Keratinocyte (primary cell): ENCODE measurements around the gene NRP2. TPM values are rescaled to one million over a fixed set of nuclear protein-coding genes. Genes with fewer than 3 reads are reported as not detected.

Source experiments
- DNase-seq: peaks from one replicate; pipeline ENCODE4 v3.0.0-alpha.2; 2011; ENCODE audit warnings: low read depth, missing footprints, low spot score
- FAIRE-seq: peaks from 2 replicates; lab custom pipeline; 2011; peaks lifted over from hg19 to GRCh38; lab: Jason Lieb, UNC
- H2AFZ ChIP-seq: 2 replicates; pipeline ENCODE4 v1.6.0; 2012; ENCODE audit warnings: low read length, control low read depth, inconsistent platforms; ENCODE audit not compliant: control insufficient read depth
- H3K27ac ChIP-seq: 2 replicates; pipeline ENCODE4 v1.5.1; 2011; ENCODE audit warnings: low read length; ENCODE audit not compliant: control insufficient read depth, insufficient read depth
- H3K27me3 ChIP-seq: 3 replicates; pipeline ENCODE4 v1.6.0; 2011; ENCODE audit warnings: low read length; ENCODE audit not compliant: control insufficient read depth, insufficient read depth; ENCODE audit errors: extremely low read depth
- H3K36me3 ChIP-seq, 2 experiments: 2 replicates in 1 of 2; 3 replicates in 1 of 2; pipeline ENCODE4 v1.5.1; 2011; ENCODE audit warnings: low read length in 2 of 2, mild to moderate bottlenecking in 1 of 2; ENCODE audit not compliant: control insufficient read depth in 2 of 2, insufficient read depth in 2 of 2; ENCODE audit errors: extremely low read depth in 1 of 2
- H3K4me1 ChIP-seq: 3 replicates; pipeline ENCODE4 v1.5.1; 2011; ENCODE audit warnings: low read length; ENCODE audit not compliant: control insufficient read depth, insufficient read depth; ENCODE audit errors: extremely low read depth
- H3K4me2 ChIP-seq: 3 replicates; pipeline ENCODE4 v1.6.0; 2011; ENCODE audit warnings: low read depth, low read length; ENCODE audit not compliant: control insufficient read depth, insufficient read depth; ENCODE audit errors: extremely low read depth
- H3K4me3 ChIP-seq, 3 experiments: fragments of 200-600 bp in 1 of 3; sonication (generic) in 1 of 3; 2 replicates in 2 of 3; 3 replicates in 1 of 3; pipeline ENCODE4 v1.5.1; 2011 to 2016; ENCODE audit warnings: low read length in 3 of 3, mild to moderate bottlenecking in 3 of 3, control low read depth in 2 of 3, inconsistent platforms in 1 of 3, low read depth in 1 of 3, mixed read lengths in 1 of 3, mixed run types in 1 of 3, moderate library complexity in 1 of 3; ENCODE audit not compliant: control insufficient read depth in 2 of 3, insufficient read depth in 2 of 3; ENCODE audit errors: extremely low read depth in 1 of 3
- H3K79me2 ChIP-seq: 2 replicates; pipeline ENCODE4 v1.6.0; 2012; ENCODE audit warnings: low read length; ENCODE audit not compliant: control insufficient read depth, insufficient read depth
- H3K9ac ChIP-seq: 3 replicates; pipeline ENCODE4 v1.6.0; 2011; ENCODE audit warnings: low read length; ENCODE audit not compliant: control insufficient read depth, insufficient read depth; ENCODE audit errors: extremely low read depth
- H3K9me1 ChIP-seq: 3 replicates; pipeline ENCODE4 v1.6.0; 2011; ENCODE audit warnings: low read length; ENCODE audit not compliant: control insufficient read depth, insufficient read depth; ENCODE audit errors: extremely low read depth
- H3K9me3 ChIP-seq: 2 replicates; pipeline ENCODE4 v1.5.1; 2012; ENCODE audit warnings: low read depth, low read length; ENCODE audit not compliant: control insufficient read depth
- H4K20me1 ChIP-seq: 3 replicates; pipeline ENCODE4 v1.6.0; 2011; ENCODE audit warnings: low read length; ENCODE audit not compliant: control insufficient read depth, insufficient read depth; ENCODE audit errors: extremely low read depth
- CTCF ChIP-seq, 3 experiments: IDR thresholded peaks in 1 of 3; conservative IDR thresholded peaks in 1 of 3; optimal IDR thresholded peaks in 1 of 3; 2 replicates in 2 of 3; 3 replicates in 1 of 3; pipeline versions ENCODE3 to v1.5.1; 2011; ENCODE audit warnings: low read length in 3 of 3, mild to moderate bottlenecking in 3 of 3, moderate library complexity in 2 of 3, control low read depth in 1 of 3, inconsistent platforms in 1 of 3; ENCODE audit not compliant: insufficient read depth in 2 of 3; ENCODE audit errors: extremely low read depth in 1 of 3
- EZH2 ChIP-seq: IDR thresholded peaks from one replicate; pipeline ENCODE4 v1.6.1; 2012; ENCODE audit warnings: inconsistent platforms, mild to moderate bottlenecking, low read length, moderate library complexity
- dilution Hi-C: fragments of 300-500 bp; cut with MboI; formaldehyde crosslinking; loops from one replicate; pipeline ENCODE4 v1.7.0; 2020; ENCODE audit warnings: low sequenced_read_pairs; ENCODE audit not compliant: extremely low pct_ligation_motif_present
- polyA plus RNA-seq, 5 experiments: library from polyadenylated mRNA; depleted of rRNA in 3 of 5; stranded (reverse) in 3 of 5; stranded (forward) in 1 of 5; unstranded in 1 of 5; fragments of >200 nt; gene quantifications; 1 replicate in 1 of 5; 2 replicates in 3 of 5; 3 replicates in 1 of 5; pipeline versions ENCODE4 v1.2.1 to v1.2.3, GENCODE V29; 2011 to 2012; ENCODE audit warnings: missing spikeins in 2 of 5, low read depth in 1 of 5, low replicate concordance in 1 of 5

NRP2 gene
- polyA plus RNA-seq, 1 donor (not counting 4 experiments of a cell fraction or from before 2014, with no cell fraction given): 20.6 TPM

- no peaks in the 10 kb centered on the region for H3K27me3 ChIP-seq
- no peaks in the 10 kb centered on the region for H3K79me2 ChIP-seq
- H3K4me2 ChIP-seq: no peak overlapping the region
- H3K9me3 ChIP-seq: no peaks in the 10 kb centered on the region
- TF ChIP-seq EZH2 (no peak), CTCF (optimal IDR thresholded peaks at IDR 0.05 in 1 of 3, IDR thresholded peaks at IDR 0.05 in 1 of 3, conservative IDR thresholded peaks at IDR 0.05 in 1 of 3; ENCODE audit: extremely low read depth in 1 of 3, insufficient read depth in 2 of 3, low read length in 3 of 3) (no peak)
- DNase-seq (no peak), FAIRE-seq (no peak)
- no peaks in the 10 kb centered on the region for H3K9me1 ChIP-seq
- H3K4me3 ChIP-seq: no peak overlapping the region
- H3K36me3 ChIP-seq: no peaks in the 10 kb centered on the region
- no peaks in the 10 kb centered on the region for H4K20me1 ChIP-seq
- dilution Hi-C loops: no loop called here
- no peak overlapping the region for H3K9ac ChIP-seq
- peaks cover 22% of the 10 kb centered on the region for H3K4me1 ChIP-seq
- H3K27ac ChIP-seq: no peak overlapping the region
- no peak overlapping the region for H2AFZ ChIP-seq
Measured at GRCh38 chr2:205655779-205656456, 26.4 kb upstream of the NRP2 start.

- Histone ChIP-seq H2AFZ (no peak overlapping the region), H3K36me3 (no peaks in the 10 kb centered on the region), H4K20me1 (no peaks in the 10 kb centered on the region), H3K9me1 (no peaks in the 10 kb centered on the region), H3K27ac (no peak overlapping the region), H3K27me3 (no peaks in the 10 kb centered on the region), H3K4me1 (peaks cover 27% of the 10 kb centered on the region), H3K79me2 (no peaks in the 10 kb centered on the region), H3K4me2 (no peak overlapping the region), H3K4me3 (no peak overlapping the region), H3K9ac (no peak overlapping the region), H3K9me3 (no peaks in the 10 kb centered on the region)
- TF ChIP-seq CTCF (optimal IDR thresholded peaks at IDR 0.05 in 1 of 3, IDR thresholded peaks at IDR 0.05 in 1 of 3, conservative IDR thresholded peaks at IDR 0.05 in 1 of 3; ENCODE audit: extremely low read depth in 1 of 3, insufficient read depth in 2 of 3, low read length in 3 of 3): no peak
- no peak for TF ChIP-seq EZH2
- FAIRE-seq: no peak
- DNase-seq: no peak
- dilution Hi-C loops: no loop called here
Measured at GRCh38 chr2:205656461-205656860, 25.8 kb upstream of the NRP2 start.
